GM23248 (cell line): Measurements from ENCODE around the gene PPDPF.

Experiments
- EZH2 ChIP-seq: fragments of 200-600 bp; sonication (generic); IDR thresholded peaks from 2 replicates; pipeline ENCODE4 v1.6.1; 2018; ENCODE audit warnings: antibody characterized with exemption, mild to moderate bottlenecking; ENCODE audit not compliant: insufficient read depth, poor library complexity, severe bottlenecking
- EZH2phosphoT487 ChIP-seq: fragments of 200-600 bp; sonication (generic); IDR thresholded peaks from 2 replicates; pipeline ENCODE4 v1.6.1; 2018; ENCODE audit warnings: antibody characterized with exemption, moderate library complexity, mild to moderate bottlenecking, low read depth; ENCODE audit not compliant: insufficient read depth

DNA sequence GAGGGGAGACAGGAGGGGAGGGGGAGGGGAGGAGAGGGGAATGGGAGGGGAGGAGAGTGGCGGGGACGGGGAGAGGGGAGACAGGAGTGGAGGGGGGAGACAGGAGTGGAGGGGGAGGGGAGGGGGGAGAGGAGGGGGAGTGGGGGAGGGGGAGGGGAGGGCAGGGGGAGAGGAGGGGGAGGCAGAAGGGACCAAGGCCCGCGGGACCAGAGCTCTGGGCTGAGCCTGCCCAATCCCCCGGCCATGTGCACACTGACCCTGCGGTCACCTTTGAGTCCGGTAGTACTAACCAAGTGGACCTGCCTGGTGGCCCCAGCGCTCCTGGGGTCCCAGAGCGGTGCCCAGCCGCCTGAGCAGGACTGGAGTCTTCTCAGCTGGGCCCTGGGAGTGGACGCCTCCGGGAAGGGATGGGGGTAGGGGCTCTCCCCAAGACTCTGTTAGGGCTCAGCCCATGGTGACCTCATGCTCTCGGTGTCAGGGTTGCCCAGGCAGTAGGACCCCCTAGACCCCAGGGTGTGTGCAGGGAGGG lies 47.6 kb upstream of the PPDPF start:
- no peak for TF ChIP-seq EZH2
- TF ChIP-seq EZH2phosphoT487: no peak
